Choroid plexus epithelial cell (primary cell): Measurements from ENCODE around the gene RNF4.

Experiments used
- DNase-seq: peaks from one replicate; pipeline ENCODE4 v3.0.0-alpha.2; 2010; ENCODE audit warnings: low read depth
- H3K4me3 ChIP-seq: 2 replicates; pipeline ENCODE4 v1.5.1; 2011; ENCODE audit warnings: low read depth, mild to moderate bottlenecking, control low read depth, low read length, moderate library complexity
- CTCF ChIP-seq: conservative IDR thresholded peaks from 2 replicates; pipeline ENCODE4 v1.5.1; 2011; ENCODE audit warnings: low read depth, mild to moderate bottlenecking, control low read depth, inconsistent platforms, low read length, moderate library complexity

Gene RNF4

GRCh38 chr4:2449511-2450392 is 19.2 kb upstream of the RNF4 start:
- TF ChIP-seq CTCF = no peak
- H3K4me3 ChIP-seq = no peak overlapping the region
- no peak for DNase-seq

DNA sequence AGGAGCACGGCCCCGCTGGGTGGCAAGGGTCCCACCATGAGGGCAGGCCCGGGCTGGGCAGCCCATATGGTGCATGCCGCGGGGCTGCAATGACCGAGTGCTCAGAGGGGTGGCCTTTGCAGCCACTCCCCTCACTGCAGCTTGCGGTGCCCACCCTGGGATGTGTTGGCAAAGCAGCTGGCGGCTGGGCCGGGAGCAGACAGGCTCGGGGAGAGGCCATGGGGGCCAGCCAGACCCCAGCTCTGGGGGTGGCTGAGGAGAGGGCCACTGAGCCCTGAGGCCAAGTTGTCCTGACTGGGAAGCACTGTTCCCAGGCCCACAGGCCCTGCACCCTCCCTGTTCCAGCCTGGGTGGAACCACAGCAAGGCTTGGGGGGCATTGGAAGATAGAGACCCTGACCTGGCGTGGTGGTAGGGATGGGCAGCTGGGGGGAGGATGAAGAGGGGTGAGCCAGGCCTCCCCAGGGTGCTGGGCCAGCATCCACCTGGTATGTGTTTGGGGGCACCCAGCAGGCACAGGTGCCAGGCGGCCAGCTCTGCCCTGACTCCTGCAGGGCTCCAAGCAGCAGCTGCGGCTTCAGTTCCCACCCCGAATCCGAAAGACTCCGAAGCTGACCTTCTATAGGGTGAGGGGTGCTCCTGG is 18.4 kb upstream of the RNF4 start:
- no peak overlapping the region for H3K4me3 ChIP-seq
- DNase-seq = no peak
- TF ChIP-seq CTCF = no peak

DNA sequence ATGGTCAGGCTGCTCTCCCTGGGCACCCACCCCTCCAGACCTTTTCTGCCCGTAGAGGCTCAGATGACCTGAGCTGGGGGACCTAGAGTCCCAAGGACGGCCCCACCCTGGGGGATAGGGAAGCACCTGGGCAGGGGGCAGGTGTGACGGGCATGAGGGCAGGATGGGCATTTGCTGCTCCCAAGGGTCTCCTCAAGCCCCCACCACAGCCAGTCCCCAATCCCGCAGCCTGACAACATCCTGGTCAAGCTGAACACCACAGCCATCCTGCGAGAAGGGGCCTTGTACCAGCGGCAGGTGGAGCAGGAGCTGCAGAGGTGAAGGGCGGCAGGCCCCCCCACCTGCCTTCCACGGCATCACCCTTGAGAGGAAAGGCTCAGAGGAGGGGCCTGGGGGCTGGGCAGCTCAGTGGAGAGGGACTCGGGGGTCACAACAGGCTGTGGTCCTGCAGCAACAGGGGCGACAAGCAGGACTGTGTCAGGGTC is 17.8 kb upstream of the RNF4 start:
- H3K4me3 ChIP-seq = no peak overlapping the region
- no peak for TF ChIP-seq CTCF
- no peak for DNase-seq

DNA sequence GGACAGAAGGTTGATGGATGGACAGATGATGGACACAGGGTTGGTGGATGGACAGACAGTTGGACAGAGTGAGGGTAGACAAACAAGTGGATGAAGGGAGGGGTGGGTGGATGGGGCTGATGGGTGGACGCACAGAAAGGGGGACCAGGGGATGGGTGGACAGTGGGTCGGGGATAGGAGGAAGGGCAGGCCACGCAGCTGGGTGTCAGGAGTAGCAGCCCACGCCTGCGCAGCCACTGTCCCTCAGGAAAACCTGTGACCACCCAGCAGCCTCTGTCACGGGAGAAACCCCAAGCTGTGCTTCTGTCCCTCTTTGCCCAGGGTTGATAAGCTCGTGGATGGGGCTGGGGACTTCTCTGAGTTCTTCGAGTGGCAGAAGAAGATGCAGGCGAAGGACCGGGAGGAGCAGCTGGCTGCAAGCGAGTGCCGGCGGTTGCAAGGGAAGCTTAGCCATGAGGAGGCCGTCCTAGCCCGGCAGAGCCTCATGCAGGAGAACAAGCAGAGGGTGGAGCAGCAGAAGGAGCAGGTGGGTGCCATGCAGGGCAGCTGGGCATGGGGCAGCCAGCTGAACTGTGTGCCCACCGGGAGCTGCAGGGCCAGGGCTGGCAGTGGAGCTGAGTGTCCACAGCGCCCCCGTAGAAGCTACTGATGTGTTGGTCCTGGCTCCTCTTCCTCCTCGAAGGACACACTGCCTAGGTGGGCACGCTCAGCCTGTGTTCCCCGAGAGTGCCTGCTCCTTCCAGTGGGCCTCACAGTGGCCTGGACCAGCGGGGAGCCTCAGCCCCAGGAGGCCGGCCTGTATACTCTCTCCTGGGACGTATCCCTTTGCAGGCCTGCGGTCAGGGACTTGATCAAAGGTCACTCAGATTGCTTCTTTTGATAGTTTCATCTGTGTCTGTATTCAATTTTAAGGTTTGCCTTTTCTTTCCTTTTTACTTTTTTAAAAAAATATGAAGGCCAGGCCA is 16.8 kb upstream of the RNF4 start:
- no peak for TF ChIP-seq CTCF
- no peak for DNase-seq
- H3K4me3 ChIP-seq = no peak overlapping the region

GRCh38 chr4:2457481-2458295 is 11.2 kb upstream of the RNF4 start:
- no peak overlapping the region for H3K4me3 ChIP-seq
- DNase-seq = no peak
- TF ChIP-seq CTCF = no peak
